HG03439 (cell line): ENCODE measurements around the gene NAV2.

Experiments
- ATAC-seq: cut with Tn5 transposase; IDR thresholded peaks from one replicate; pipeline ENCODE4 v1.9.1; 2021; ENCODE audit warnings: mild to moderate bottlenecking, moderate library complexity; ENCODE audit not compliant: unreplicated experiment

The NAV2 gene

DNA sequence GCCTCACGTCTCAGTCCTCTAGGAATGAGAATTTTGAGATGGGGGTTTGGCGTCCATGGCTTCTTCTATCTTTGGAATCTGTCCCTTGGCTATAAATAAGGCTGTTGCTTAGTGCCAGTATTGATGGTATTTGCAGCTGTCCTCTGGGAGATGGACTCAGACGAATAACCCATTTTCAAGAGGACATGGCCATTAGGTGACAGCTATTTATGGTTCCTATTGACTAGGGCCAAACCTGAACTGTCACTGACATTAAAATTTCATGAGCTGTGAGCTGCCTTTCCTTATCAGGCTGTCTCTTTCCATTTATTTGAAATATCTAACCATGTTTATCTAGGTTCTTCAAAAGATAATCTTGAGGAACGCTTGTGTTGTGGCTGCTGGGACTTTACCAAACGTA is 92.7 kb downstream of the NAV2 start:
- ATAC-seq = no peak

DNA sequence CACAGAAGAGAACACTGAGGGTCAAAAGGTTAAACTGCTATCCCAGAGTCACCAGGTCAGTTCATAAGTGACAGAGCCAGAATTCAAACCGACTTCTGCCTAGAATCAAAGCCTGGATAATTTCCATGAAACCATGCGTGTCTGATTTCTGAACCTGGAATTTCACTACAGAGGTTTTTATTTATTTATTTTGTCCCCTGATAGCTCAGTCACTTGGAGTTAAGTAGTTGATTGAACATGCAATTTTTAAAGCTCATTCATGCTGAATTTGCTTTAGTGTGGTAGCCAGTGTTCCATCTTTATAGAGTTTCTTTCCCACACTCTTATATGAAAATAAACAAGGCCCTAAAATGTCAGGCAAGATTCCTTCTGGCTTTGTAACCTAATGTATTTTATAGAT is 93.2 kb downstream of the NAV2 start:
- ATAC-seq = no peak

DNA sequence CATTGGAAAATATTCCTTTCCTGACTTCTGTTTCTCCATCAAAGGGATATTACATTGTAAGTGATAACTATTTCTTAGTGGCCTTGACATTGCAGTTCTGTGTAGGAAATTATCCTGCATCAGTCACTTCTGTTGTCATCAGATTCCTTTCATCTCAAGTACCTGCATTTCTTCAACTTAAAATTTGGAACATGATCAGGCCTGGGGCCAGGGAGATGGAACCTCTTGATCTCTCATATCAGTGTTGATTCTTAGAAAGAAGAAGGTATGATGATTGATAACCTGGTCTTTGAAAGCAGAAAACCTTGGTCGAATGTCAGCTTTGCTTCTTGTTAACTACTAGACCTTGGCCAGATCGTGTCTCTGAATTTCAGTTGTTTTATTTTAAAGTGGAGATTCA is 93.6 kb downstream of the NAV2 start:
- no peak for ATAC-seq

DNA sequence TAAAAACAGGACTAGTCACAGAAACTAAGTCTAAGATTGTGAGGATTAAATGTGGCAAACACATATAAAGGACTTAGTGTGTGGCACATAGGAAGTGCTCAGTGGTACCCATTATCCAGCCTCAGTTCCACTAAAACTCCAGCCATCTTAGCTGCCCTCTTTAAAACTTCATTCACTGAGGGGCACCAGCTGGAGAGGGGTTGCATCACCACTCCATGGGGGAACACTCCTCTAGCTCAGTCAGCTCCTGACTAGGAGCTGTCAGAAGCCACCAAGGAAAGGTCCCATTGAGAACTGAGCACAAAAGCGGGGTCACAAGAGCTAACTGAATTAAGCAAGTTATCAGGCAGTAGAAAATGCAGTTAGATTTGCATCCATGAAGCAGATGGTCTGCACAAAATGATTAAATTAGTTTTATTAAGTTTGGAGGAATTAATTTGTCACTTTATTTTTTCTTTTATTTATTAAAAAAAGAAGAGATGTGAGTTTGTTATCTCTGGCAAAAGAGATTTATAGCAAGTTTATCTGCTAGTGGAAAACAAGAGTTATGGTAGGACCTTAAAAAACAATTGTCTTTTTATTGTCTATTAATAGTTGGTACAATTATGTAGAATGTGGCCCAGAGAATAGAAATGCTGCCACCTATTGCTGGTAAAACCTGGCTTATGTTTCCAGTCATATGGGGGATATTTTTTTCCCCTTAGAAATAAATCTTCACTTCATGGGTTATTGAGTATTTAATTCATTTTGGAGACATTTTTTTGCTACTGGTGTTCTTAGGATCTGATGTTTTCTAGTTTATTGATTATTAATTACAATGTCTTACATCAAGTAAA is 95.7 kb downstream of the NAV2 start:
- ATAC-seq = no peak

DNA sequence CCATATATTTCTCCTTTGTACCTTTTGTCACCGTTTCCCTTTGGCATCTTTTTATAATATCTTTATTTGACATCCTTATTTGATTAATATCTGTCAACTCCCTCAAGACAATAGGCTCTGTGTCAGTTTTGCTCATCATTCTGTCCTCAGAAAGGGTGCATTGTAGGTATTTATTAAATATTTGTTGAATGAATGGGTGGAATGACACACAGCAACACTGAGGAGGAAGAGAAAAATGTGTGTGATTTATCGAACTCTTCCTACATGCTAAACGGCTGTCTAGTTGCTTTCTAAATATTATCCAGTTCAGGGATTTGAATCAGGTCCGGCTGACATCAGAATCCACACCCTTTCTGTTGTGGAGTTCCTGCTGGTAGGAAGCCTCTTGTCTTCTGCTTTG is 98.2 kb downstream of the NAV2 start:
- ATAC-seq = no peak

DNA sequence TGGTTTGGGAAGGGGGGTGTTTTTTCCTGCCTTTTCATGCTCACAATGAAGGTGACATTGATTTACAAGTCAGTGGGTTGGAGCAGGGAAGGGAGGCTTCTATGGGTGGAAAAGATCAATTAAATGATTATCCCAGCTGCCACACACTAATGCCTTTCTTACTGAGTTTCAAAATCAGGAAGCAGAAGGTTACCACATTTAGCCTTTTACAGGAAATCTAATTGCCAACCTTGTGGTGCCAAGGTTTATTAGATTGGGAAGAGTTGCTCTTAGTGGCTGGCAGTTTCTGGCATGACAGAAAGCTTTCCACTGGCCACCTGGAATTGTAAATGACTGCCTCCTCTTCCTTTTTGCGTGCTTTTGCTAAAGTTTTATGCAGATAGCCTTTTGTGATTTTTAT is 98.7 kb downstream of the NAV2 start:
- ATAC-seq = no peak

DNA sequence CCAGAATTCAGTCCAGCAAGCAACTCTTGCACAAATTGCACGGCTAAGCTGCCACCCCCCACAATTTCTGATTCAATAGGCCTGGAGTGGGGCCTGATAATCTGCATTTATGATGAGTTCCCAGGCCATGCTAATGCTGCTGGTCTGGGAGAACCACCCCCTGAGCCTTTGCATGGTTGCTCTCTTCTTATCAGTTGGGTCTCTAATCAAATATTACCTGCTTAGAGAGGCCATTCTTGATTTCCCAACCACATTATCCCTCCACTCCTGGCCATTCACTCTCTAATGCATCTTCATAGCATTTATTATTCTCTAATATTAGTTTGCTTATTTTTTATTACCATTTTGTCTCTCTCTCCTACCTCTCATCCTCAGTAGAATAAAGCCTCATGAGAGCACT is 99.5 kb downstream of the NAV2 start:
- ATAC-seq = no peak

DNA sequence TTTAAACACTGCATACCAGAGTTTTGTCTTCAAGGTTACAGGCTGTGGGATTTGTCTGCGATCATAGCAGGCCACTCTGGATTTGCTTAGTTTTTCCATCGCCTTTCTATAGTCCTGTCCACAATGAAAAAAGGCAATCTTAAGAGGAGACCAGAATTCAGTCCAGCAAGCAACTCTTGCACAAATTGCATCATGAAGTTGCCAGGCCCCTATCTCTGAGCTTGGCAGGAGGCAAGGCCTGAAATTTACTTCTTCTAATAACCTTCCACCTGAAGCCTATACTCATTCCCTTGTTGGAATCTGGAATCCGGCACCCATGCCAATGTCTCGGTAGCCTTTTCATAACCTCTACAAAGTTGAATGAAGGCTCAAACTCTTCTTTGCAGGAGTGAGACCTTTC is 100.1 kb downstream of the NAV2 start:
- no peak for ATAC-seq

DNA sequence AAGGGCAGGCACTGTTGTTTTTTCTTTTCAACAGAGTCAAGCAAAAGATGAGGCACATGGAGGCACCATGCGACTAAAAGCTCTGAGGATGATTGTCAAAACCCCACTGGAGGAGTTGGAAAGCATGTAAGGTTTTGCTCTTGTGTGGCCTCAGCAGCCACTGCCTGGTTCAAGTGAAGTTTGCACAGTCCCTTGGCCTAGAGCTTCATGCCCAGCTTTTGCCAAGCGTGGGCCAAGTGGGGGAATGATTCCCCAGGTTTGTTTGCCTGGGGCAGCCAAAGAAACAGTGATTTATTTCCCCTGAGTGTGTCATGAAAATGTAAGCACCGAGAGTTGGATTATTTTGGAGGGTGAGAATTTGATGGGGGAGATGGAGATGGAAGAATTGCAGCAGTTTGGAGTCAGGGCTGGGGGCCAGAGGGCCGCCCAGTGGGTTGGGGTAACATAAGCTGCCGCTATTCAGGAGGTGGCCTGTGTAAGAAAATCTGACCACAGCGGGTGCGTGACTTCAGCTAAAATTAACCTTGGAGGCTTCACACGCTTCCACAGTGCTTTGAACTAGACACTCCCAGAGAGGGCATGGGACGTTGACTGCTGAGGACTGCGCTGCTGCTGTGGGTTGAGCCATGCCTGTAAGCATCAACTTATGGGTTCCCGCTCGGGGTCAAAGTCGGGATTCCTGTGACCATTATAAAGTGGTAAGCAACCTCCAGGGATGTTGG is 100.7 kb downstream of the NAV2 start:
- ATAC-seq = no peak

DNA sequence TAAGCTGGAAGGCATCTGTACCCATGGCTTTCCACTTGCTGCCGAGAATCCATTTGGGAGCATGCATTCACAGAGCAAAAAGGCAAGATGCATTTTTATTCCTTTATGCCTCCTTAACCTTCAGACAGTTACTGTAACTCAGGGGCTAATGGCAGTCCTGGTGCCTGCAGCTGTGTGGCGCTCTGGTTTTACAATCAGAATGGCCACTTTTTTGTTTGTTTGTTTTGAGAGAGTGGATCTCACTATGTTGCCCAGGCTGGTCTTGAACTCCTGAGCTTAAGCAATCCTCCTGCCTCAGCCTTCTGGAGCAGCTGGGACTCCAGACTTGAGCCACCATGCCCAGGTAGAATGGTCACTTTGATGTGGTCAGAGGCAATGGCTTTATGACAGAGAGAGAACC is 101.8 kb downstream of the NAV2 start:
- no peak for ATAC-seq

DNA sequence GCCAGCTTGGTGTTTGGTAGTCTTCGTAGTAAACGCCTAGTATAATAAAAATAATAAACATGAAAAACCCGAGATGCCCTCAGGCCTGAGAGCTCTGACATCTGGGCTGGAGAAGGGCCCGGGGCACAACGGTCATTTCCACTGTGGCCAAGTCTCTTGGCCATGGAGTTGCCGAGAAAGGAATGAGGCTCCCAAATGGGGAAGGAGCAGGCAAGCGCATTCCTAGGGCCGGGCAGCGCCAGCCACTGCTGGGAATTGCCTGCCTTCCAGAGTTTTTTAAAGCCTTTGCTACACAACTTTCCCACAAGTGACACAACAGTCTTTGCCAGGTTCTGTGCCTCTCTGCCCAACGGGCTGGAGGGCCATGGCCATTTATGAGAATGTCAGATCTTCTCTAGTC is 103.4 kb downstream of the NAV2 start:
- no peak for ATAC-seq

DNA sequence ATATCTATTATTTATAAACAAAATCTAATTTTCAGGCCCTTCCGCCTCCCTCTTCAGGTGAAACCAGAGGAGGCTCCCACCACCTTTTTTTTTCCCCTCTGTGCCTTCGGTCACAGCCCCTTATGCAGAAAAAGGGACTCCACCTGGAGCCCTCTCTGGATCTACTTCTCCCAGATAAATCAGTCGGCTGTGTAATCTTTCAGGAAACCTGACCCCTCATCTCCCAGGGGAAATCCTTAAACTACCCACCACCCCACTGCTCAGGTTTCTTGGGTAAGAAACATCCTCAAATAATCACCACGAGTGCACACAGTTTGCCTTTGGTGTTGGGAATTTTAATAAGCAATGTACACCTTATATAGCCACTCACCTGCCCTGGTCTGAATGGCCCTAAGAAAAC is 104.2 kb downstream of the NAV2 start:
- no peak for ATAC-seq

DNA sequence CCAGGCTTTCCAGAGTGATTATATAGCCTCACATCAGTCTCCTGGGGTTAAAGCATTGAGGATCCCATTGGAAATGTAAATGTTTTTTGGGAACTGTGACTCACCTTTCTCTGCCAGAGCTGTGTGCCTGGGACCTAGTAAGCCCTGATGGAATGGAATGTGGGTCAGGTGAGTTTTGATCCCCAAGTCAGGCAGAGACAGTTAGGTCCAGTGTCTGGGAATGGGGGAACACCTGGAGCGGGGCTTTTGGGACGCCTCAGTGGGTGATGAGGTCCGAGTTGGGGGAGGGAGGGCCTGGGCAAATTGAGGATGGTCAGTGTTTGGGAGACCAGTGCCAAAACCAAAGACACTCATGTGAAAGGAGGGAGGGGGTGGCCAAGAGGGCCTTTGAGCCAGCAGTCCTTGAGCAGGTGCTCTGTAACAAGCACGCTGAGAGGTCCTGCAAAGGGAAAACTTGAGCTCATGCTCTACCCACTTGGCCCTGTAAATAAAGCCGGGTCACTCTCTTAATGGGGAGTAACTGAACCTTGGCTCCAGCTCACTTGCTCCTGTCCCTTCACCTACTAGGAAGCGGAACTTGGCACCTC is 104.7 kb downstream of the NAV2 start:
- no peak for ATAC-seq

DNA sequence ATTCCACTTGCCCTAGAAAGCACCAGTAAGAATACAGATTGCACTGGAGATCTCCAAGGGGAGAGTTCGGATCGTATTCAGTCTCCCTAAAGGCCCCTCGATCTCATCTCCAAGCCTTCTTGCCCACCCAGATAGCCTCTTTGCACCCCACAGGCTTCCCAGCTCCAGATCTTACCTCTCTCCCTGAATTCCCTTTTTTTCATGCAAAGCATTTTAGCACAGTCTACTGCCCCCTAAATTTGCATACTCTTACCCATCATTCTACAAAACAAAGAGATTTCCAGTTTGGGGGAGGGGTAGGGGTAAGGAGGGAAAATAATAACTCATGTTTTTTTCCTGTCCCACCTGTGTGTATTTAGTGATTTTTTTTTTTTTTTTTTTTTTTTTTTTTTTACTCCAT is 105.2 kb downstream of the NAV2 start:
- no peak for ATAC-seq

DNA sequence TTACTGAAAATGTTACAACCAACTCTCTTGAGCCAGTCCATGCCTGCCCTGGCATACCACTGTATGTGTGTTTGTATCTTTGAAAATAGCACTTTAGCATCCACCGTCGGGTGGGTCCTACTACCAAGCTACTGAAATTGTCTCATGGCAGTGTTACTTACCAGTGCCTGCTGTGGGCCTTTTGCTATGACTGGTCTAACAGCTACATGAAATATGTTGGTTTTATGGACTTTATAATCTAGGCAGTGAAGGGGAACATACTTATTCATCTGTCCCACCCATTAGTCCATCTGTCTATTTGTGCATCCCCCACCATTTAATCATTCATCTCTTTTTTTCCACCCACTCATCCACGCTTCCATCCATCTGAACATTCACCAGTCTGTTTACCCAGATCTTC is 106.0 kb downstream of the NAV2 start:
- no peak for ATAC-seq

DNA sequence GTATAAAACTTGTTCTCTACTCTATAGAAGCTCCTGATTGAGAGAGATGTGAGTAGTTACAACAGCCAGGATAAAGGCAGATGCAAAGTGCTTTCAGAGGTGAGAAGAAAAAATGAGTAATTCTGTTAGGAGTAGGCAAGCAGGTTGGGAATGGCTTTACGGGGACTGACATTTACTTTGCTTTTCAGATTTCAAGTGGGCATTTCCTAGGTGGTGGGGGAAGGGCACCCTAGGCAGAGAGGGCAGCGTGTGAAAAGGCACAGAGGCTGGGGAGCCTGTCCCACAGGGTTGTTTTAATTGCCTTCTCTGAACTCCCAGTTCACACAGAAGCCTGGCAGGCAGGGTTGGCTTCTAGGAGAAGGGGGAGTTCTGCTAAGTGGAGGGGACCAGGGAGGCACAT is 106.5 kb downstream of the NAV2 start:
- no peak for ATAC-seq

DNA sequence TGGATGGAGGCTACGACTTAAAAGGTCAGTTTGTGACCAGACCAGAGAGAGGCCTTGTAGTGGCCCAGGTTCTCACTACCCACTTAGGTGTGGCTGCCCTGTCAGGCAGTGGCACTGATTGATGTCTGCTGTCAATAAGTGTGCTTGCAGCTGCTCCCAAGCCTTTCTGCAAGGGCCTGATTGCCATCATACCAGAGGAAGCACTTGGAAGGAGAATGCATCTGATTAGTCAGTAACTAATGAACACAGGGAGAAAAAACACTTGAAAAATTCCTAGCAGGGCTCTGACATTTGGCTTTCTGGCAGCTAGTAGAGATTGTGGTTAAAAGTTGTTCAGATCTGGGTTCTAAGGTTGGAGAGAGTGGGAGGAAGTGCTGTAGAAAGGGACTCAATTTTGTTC is 107.5 kb downstream of the NAV2 start:
- ATAC-seq = no peak

DNA sequence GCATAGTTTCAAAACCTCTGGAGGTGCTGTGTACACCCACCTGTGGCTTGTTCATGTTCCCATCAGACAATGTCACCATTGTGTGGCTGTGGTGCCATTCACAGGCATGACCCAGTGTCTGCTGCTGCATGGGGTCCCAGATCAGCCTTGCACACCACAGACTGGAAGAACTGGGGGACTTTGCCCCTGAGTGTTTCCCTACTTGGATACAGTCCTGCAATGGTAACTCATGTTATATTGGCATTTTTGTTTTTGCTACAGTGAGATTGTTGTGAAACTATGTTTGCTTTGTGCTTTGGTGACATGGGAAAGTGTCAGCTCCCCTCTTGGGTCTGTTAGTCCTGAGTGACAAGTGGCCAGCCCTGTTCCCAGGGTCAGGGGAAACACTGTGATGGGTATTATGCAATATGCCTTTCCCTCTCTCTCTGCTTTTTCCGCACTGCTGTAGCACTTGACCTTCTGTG is 108.8 kb downstream of the NAV2 start:
- ATAC-seq = no peak

DNA sequence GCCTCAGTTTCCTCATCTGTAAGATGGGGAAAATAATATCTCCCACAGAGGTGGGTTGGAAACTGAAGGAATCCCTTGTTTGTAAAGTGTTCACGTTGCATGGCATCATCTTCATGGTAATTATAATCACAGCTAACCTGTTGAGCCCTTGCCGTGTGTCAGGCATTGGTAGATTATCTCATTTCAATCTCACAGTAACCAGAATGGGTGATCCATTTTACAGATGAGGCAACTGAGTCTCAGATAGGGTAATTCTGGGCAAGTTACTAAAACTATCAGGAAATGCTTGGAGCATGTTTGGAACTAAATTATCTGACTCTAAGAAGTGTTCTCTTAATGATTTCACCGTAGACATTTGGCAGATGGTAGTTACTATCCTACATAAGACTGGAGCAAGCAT is 109.4 kb downstream of the NAV2 start:
- no peak for ATAC-seq

DNA sequence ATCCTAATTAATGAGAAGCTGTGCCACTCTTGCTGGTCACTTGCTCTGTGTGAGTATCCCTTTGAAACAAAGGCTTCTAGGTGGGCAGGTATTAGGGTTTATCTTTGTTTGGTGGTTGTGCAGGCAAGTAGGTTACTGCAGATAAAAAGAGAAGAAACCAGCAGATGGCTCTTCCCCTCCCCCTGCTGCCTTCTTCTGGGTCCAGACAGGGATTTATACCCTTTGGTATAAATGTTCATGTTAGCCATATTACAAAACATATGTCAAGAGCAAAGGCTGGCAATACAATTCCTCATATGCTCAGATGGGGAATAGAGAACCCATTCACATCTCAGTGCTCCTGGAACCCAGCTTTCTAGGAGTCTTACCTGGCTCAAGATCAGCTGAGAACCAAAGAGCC is 109.9 kb downstream of the NAV2 start:
- no peak for ATAC-seq

DNA sequence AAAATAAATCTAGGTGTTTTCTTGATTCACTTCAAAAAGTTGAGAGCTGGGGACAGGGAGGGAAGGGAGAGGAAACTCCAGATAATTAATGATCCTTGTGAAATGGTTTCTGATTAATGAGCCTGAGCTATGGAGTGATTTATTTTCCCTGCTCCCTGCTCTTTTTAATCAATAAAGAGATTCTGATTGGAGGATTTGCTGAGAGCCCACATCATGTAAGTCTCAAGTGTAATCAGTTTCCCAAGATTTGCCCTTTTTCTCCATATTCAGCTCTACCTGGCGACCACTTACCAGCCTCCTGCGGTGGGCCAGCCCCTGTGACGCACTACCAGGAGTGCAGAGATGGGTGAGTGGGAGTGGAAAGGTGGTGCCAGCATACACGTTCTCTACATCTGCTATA is 114.0 kb downstream of the NAV2 start:
- ATAC-seq = no peak
